HEK293 (cell line): Measurements from ENCODE around the gene PPARG.

ENCODE experiments used
- CTCF ChIA-PET: fragments of 350-600 bp; formaldehyde crosslinking; extraction: SDS; loops from one replicate; lab custom pipeline; 2021; ENCODE audit warnings: antibody characterized with exemption; lab: Yijun Ruan, JAX
- POLR2A ChIA-PET: fragments of 300-600 bp; formaldehyde crosslinking; extraction: SDS; loops from one replicate; lab custom pipeline; 2020; ENCODE audit warnings: antibody characterized with exemption, inconsistent platforms; lab: Yijun Ruan, JAX
- H3K27ac ChIP-seq: fragments of 200-500 bp; sonication (Bioruptor generic); 2 replicates; pipeline ENCODE4 v1.5.1; 2014; ENCODE audit warnings: low read depth, low read length, control low read depth, inconsistent platforms; ENCODE audit errors: extremely low read depth
- H3K36me3 ChIP-seq, 2 experiments: fragments of 200-500 bp in 1 of 2; sonication (Bioruptor generic) in 1 of 2; 1 replicate in 1 of 2; 2 replicates in 1 of 2; pipeline ENCODE4 v1.5.1; 2014 to 2017; ENCODE audit warnings: inconsistent platforms in 2 of 2, low read length in 2 of 2; ENCODE audit not compliant: control insufficient read depth in 2 of 2, insufficient read depth in 1 of 2
- H3K4me1 ChIP-seq: fragments of 200-500 bp; sonication (Bioruptor generic); 2 replicates; pipeline ENCODE4 v1.5.1; 2014; ENCODE audit warnings: mild to moderate bottlenecking, low read length, inconsistent platforms; ENCODE audit not compliant: control insufficient read depth, insufficient read depth
- H3K4me3 ChIP-seq: 2 replicates; pipeline ENCODE4 v1.5.1; 2011; ENCODE audit warnings: low read depth, mild to moderate bottlenecking, control low read depth, low read length, moderate library complexity
- H3K9me3 ChIP-seq: fragments of 200-500 bp; sonication (Bioruptor generic); 2 replicates; pipeline ENCODE4 v1.5.1; 2014; ENCODE audit warnings: low read depth, low read length, inconsistent platforms; ENCODE audit not compliant: control insufficient read depth, insufficient read depth
- ATF2 ChIP-seq: fragments of 450-650 bp; formaldehyde crosslinking; IDR thresholded peaks from 2 replicates; pipeline ENCODE4 v1.5.1; 2016; ENCODE audit warnings: missing biosample characterization, missing genetic modification characterization, low read depth
- GLIS1 ChIP-seq: fragments of 450-650 bp; formaldehyde crosslinking; IDR thresholded peaks from 2 replicates; pipeline ENCODE4 v1.5.1; 2016; ENCODE audit warnings: missing biosample characterization, missing genetic modification characterization
- GLIS2 ChIP-seq: fragments of 450-650 bp; formaldehyde crosslinking; IDR thresholded peaks from 2 replicates; pipeline ENCODE4 v1.5.1; 2016; ENCODE audit warnings: missing biosample characterization, missing genetic modification characterization
- HIC1 ChIP-seq: fragments of 450-650 bp; formaldehyde crosslinking; IDR thresholded peaks from 2 replicates; pipeline ENCODE4 v1.5.1; 2016; ENCODE audit warnings: missing biosample characterization, missing genetic modification characterization
- KLF1 ChIP-seq: fragments of 450-650 bp; formaldehyde crosslinking; IDR thresholded peaks from 2 replicates; pipeline ENCODE4 v1.5.1; 2016; ENCODE audit warnings: missing biosample characterization, missing genetic modification characterization
- PATZ1 ChIP-seq: fragments of 450-650 bp; formaldehyde crosslinking; IDR thresholded peaks from 2 replicates; pipeline ENCODE4 v1.5.1; 2016; ENCODE audit warnings: missing biosample characterization, missing genetic modification characterization
- SP7 ChIP-seq: fragments of 450-650 bp; formaldehyde crosslinking; IDR thresholded peaks from 2 replicates; pipeline ENCODE4 v1.5.1; 2016; ENCODE audit warnings: missing biosample characterization, missing genetic modification characterization
- WT1 ChIP-seq: fragments of 450-650 bp; formaldehyde crosslinking; IDR thresholded peaks from 2 replicates; pipeline ENCODE4 v1.5.1; 2016; ENCODE audit warnings: missing biosample characterization, missing genetic modification characterization
- YY1 ChIP-seq: fragments of 450-650 bp; formaldehyde crosslinking; IDR thresholded peaks from 2 replicates; pipeline ENCODE4 v1.5.1; 2018; ENCODE audit warnings: missing biosample characterization, missing genetic modification characterization
- ZNF138 ChIP-seq: fragments of 450-650 bp; formaldehyde crosslinking; IDR thresholded peaks from 2 replicates; pipeline ENCODE4 v1.5.1; 2016; ENCODE audit warnings: missing biosample characterization, missing genetic modification characterization, borderline replicate concordance
- ZNF174 ChIP-seq: fragments of 450-650 bp; formaldehyde crosslinking; IDR thresholded peaks from 2 replicates; pipeline ENCODE4 v1.5.0; 2017; ENCODE audit warnings: missing biosample characterization, mild to moderate bottlenecking, missing genetic modification characterization
- ZNF274 ChIP-seq, 2 experiments: fragments of 200-500 bp in 1 of 2; fragments of 450-650 bp in 1 of 2; sonication (Bioruptor generic) in 1 of 2; formaldehyde crosslinking in 1 of 2; IDR thresholded peaks; 2 replicates each; pipeline versions ENCODE4 v1.5.1 to v1.6.1; 2014 to 2016; ENCODE audit warnings: borderline replicate concordance in 1 of 2, inconsistent platforms in 1 of 2, low read length in 1 of 2, missing biosample characterization in 1 of 2, missing genetic modification characterization in 1 of 2
- ZNF391 ChIP-seq: fragments of 450-650 bp; formaldehyde crosslinking; IDR thresholded peaks from 2 replicates; pipeline ENCODE4 v1.5.1; 2016; ENCODE audit warnings: low read depth, missing biosample characterization, missing genetic modification characterization, borderline replicate concordance
- ZNF561 ChIP-seq: fragments of 450-650 bp; IDR thresholded peaks from 2 replicates; pipeline ENCODE4 v1.5.1; 2018; ENCODE audit warnings: missing biosample characterization, missing genetic modification characterization, borderline replicate concordance
- ZNF626 ChIP-seq: fragments of 450-650 bp; sonication (Bioruptor Pico); formaldehyde crosslinking; IDR thresholded peaks from 2 replicates; pipeline ENCODE4 v1.5.1; 2018; ENCODE audit warnings: missing biosample characterization, missing genetic modification characterization, inconsistent platforms
- ZNF701 ChIP-seq: fragments of 450-650 bp; formaldehyde crosslinking; IDR thresholded peaks from 2 replicates; pipeline ENCODE4 v1.5.1; 2016; ENCODE audit warnings: missing biosample characterization, missing genetic modification characterization
- TF ChIP-seq, protein P1 (sequence below): fragments of 450-650 bp; IDR thresholded peaks from 2 replicates; pipeline ENCODE4 v1.5.1; 2018; ENCODE audit warnings: missing biosample characterization, mild to moderate bottlenecking, missing genetic modification characterization
- TF ChIP-seq, protein P2 (sequence below): fragments of 450-650 bp; formaldehyde crosslinking; IDR thresholded peaks from 2 replicates; pipeline ENCODE4 v1.5.1; 2017; ENCODE audit warnings: missing biosample characterization, missing genetic modification characterization

The PPARG gene

GRCh38 chr3:12339701-12340480 is 51.0 kb downstream of the PPARG start:
- H3K9me3 ChIP-seq, result no peaks in the 10 kb centered on the region
- H3K36me3 ChIP-seq, result no peaks in the 10 kb centered on the region
- no peak overlapping the region for H3K4me3 ChIP-seq
- H3K27ac ChIP-seq, result no peak overlapping the region
- H3K4me1 ChIP-seq, result peaks cover 13% of the 10 kb centered on the region
- CTCF ChIA-PET, result no interaction called here
- no peak for TF ChIP-seq SP7 (tag by site-specific recombination)
- TF ChIP-seq, protein P1, sequence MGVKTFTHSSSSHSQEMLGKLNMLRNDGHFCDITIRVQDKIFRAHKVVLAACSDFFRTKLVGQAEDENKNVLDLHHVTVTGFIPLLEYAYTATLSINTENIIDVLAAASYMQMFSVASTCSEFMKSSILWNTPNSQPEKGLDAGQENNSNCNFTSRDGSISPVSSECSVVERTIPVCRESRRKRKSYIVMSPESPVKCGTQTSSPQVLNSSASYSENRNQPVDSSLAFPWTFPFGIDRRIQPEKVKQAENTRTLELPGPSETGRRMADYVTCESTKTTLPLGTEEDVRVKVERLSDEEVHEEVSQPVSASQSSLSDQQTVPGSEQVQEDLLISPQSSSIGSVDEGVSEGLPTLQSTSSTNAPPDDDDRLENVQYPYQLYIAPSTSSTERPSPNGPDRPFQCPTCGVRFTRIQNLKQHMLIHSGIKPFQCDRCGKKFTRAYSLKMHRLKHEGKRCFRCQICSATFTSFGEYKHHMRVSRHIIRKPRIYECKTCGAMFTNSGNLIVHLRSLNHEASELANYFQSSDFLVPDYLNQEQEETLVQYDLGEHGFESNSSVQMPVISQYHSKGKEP (tag by site-specific recombination), result no peak
- no peak for TF ChIP-seq ATF2 (tag by site-specific recombination)
- TF ChIP-seq, all 188 proteins: peak for 0
- POLR2A ChIA-PET, result no interaction called here

DNA sequence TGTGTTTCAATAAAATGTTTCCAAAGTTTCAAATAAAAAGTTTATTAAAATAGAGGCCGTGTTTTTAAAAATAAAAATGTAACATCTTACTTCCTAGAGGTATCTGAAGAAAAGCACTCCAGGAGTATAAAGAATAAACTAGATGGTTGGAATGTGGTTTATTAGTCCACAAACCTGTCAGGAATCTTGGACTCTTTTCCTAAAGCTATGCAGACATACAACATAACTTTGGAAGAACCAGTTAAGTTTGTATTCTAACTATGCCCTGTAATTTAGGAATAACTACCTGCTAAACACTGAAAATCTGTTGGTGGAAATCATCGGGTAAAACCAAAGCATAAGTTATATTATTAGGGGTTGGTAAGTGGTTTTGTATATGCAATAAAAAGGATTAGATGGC is 51.6 kb downstream of the PPARG start:
- H3K4me3 ChIP-seq, result no peak overlapping the region
- no peaks in the 10 kb centered on the region for H3K9me3 ChIP-seq
- POLR2A ChIA-PET, result no interaction called here
- no peaks in the 10 kb centered on the region for H3K36me3 ChIP-seq
- CTCF ChIA-PET, result no interaction called here
- no peak overlapping the region for H3K27ac ChIP-seq
- H3K4me1 ChIP-seq, result peaks cover 13% of the 10 kb centered on the region
- TF ChIP-seq GLIS2 (tag by site-specific recombination) (no peak), ZNF138 (tag by site-specific recombination) (no peak), ZNF174 (tag by site-specific recombination) (no peak), ZNF391 (tag by site-specific recombination) (no peak), GLIS1 (no peak), ZNF274 (IDR thresholded peaks at IDR 0.05; ENCODE audit: low read length) (no peak), ZNF274 (tag by site-specific recombination; IDR thresholded peaks at IDR 0.05; ENCODE audit: borderline replicate concordance) (no peak), ZNF626 (tag by site-specific recombination) (no peak), HIC1 (tag by site-specific recombination) (no peak), ZNF701 (no peak), KLF1 (tag by site-specific recombination) (no peak), PATZ1 (tag by site-specific recombination) (no peak), ZNF561 (tag by site-specific recombination) (no peak), WT1 (no peak), YY1 (tag by site-specific recombination) (no peak)
- TF ChIP-seq, protein P2, sequence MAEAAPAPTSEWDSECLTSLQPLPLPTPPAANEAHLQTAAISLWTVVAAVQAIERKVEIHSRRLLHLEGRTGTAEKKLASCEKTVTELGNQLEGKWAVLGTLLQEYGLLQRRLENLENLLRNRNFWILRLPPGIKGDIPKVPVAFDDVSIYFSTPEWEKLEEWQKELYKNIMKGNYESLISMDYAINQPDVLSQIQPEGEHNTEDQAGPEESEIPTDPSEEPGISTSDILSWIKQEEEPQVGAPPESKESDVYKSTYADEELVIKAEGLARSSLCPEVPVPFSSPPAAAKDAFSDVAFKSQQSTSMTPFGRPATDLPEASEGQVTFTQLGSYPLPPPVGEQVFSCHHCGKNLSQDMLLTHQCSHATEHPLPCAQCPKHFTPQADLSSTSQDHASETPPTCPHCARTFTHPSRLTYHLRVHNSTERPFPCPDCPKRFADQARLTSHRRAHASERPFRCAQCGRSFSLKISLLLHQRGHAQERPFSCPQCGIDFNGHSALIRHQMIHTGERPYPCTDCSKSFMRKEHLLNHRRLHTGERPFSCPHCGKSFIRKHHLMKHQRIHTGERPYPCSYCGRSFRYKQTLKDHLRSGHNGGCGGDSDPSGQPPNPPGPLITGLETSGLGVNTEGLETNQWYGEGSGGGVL (tag by site-specific recombination), result no peak
